ENCODE data around the gene NEURL1B. TPM values are rescaled to one million over a fixed set of nuclear protein-coding genes. Genes with fewer than 3 reads are reported as not detected.

The NEURL1B gene
- total and polyA plus RNA-seq, 4 donors = 1.5 to 10.0 (median 5.5) TPM

DNA sequence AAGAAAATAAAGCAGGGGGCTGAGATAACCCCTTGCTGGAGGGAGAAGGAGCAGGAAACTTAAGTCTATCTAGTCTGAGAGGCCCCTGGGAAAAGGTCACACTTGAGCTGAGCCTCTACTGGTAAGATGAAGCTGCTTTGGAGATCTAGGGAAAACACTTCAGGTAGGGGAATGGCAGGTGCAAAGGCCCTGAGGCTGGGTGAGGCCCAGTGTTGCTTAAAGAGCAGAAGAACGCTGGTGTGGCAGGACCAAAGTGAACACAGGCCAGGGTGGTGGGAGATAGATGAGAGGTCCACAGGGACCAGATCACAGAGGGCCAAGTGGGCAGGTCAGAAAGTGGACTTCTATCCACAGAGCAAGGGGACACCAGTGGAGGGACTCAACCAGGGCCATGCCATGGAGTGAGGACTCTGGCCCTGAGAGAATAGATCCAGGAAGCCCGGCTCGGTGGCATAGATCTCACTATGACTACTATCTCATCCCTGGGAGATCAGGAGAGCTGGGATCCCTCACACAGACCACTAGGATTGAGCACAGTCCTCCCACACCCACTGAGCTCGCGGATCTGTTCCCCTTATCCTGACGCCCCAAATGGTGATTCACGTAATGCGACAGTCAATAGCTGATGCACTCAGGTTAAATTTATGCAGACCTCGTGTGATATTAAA lies 17.6 kb upstream of the NEURL1B start:
- 92% methylated on average over 9 of the region's 9 CpGs for WGBS

More for the DNA sequence above, 17.6 kb upstream of the NEURL1B start:
- no peak for DNase-seq (ENCODE audit: low spot score)
- H3K4me3 ChIP-seq (ENCODE audit: low read depth in 1 of 3, low read length in 3 of 3) = no peak overlapping the region
- H3K27me3 ChIP-seq (ENCODE audit: control insufficient read depth in 4 of 4, insufficient read depth in 4 of 4, low read length in 3 of 4) = no peaks in the 10 kb centered on the region
- no peaks in the 10 kb centered on the region for H3K9me3 ChIP-seq (ENCODE audit: control insufficient read depth in 4 of 4, low read length in 3 of 4)
- H3K36me3 ChIP-seq (ENCODE audit: control insufficient read depth in 4 of 4, insufficient read depth in 3 of 4, low read depth in 1 of 4, low read length in 3 of 4) = no peaks in the 10 kb centered on the region
- no peak overlapping the region for H3K27ac ChIP-seq (ENCODE audit: low read depth in 1 of 2, low read length in 2 of 2)
- no peak for TF ChIP-seq NR2F2 (IDR thresholded peaks at IDR 0.05)
- TF ChIP-seq, protein P1, sequence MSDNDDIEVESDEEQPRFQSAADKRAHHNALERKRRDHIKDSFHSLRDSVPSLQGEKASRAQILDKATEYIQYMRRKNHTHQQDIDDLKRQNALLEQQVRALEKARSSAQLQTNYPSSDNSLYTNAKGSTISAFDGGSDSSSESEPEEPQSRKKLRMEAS (IDR thresholded peaks at IDR 0.05) = no peak
- no peak for TF ChIP-seq RAD21 (IDR thresholded peaks at IDR 0.05)
- TF ChIP-seq, protein P2, sequence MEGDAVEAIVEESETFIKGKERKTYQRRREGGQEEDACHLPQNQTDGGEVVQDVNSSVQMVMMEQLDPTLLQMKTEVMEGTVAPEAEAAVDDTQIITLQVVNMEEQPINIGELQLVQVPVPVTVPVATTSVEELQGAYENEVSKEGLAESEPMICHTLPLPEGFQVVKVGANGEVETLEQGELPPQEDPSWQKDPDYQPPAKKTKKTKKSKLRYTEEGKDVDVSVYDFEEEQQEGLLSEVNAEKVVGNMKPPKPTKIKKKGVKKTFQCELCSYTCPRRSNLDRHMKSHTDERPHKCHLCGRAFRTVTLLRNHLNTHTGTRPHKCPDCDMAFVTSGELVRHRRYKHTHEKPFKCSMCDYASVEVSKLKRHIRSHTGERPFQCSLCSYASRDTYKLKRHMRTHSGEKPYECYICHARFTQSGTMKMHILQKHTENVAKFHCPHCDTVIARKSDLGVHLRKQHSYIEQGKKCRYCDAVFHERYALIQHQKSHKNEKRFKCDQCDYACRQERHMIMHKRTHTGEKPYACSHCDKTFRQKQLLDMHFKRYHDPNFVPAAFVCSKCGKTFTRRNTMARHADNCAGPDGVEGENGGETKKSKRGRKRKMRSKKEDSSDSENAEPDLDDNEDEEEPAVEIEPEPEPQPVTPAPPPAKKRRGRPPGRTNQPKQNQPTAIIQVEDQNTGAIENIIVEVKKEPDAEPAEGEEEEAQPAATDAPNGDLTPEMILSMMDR (IDR thresholded peaks at IDR 0.05; ENCODE audit: low read depth, low read length, missing input control) = no peak
- TF ChIP-seq, protein P3, sequence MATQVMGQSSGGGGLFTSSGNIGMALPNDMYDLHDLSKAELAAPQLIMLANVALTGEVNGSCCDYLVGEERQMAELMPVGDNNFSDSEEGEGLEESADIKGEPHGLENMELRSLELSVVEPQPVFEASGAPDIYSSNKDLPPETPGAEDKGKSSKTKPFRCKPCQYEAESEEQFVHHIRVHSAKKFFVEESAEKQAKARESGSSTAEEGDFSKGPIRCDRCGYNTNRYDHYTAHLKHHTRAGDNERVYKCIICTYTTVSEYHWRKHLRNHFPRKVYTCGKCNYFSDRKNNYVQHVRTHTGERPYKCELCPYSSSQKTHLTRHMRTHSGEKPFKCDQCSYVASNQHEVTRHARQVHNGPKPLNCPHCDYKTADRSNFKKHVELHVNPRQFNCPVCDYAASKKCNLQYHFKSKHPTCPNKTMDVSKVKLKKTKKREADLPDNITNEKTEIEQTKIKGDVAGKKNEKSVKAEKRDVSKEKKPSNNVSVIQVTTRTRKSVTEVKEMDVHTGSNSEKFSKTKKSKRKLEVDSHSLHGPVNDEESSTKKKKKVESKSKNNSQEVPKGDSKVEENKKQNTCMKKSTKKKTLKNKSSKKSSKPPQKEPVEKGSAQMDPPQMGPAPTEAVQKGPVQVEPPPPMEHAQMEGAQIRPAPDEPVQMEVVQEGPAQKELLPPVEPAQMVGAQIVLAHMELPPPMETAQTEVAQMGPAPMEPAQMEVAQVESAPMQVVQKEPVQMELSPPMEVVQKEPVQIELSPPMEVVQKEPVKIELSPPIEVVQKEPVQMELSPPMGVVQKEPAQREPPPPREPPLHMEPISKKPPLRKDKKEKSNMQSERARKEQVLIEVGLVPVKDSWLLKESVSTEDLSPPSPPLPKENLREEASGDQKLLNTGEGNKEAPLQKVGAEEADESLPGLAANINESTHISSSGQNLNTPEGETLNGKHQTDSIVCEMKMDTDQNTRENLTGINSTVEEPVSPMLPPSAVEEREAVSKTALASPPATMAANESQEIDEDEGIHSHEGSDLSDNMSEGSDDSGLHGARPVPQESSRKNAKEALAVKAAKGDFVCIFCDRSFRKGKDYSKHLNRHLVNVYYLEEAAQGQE (IDR thresholded peaks at IDR 0.05) = no peak
- no peak for TF ChIP-seq FOXA1 (IDR thresholded peaks at IDR 0.05)
- TF ChIP-seq FOXA2 (IDR thresholded peaks at IDR 0.05) = no peak
- no peak for TF ChIP-seq YY1 (IDR thresholded peaks at IDR 0.05)
- TF ChIP-seq, protein P4, sequence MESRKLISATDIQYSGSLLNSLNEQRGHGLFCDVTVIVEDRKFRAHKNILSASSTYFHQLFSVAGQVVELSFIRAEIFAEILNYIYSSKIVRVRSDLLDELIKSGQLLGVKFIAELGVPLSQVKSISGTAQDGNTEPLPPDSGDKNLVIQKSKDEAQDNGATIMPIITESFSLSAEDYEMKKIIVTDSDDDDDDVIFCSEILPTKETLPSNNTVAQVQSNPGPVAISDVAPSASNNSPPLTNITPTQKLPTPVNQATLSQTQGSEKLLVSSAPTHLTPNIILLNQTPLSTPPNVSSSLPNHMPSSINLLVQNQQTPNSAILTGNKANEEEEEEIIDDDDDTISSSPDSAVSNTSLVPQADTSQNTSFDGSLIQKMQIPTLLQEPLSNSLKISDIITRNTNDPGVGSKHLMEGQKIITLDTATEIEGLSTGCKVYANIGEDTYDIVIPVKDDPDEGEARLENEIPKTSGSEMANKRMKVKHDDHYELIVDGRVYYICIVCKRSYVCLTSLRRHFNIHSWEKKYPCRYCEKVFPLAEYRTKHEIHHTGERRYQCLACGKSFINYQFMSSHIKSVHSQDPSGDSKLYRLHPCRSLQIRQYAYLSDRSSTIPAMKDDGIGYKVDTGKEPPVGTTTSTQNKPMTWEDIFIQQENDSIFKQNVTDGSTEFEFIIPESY (IDR thresholded peaks at IDR 0.05) = no peak
- TF ChIP-seq EGR1 (IDR thresholded peaks at IDR 0.05; ENCODE audit: low read depth in 2 of 2) = no peak
- TF ChIP-seq HNF4G (IDR thresholded peaks at IDR 0.05) = no peak
- TF ChIP-seq, protein P5, sequence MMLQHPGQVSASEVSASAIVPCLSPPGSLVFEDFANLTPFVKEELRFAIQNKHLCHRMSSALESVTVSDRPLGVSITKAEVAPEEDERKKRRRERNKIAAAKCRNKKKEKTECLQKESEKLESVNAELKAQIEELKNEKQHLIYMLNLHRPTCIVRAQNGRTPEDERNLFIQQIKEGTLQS (IDR thresholded peaks at IDR 0.05) = no peak
- TF ChIP-seq HNF4A (conservative IDR thresholded peaks at IDR 0.05) = no peak
- no peak for TF ChIP-seq JUND (IDR thresholded peaks at IDR 0.05)
- no peak for TF ChIP-seq GABPA (IDR thresholded peaks at IDR 0.05 in 1 of 2, conservative IDR thresholded peaks at IDR 0.05 in 1 of 2)
- TF ChIP-seq TAF1 (conservative IDR thresholded peaks at IDR 0.05) = no peak
- no peak for TF ChIP-seq RXRA (IDR thresholded peaks at IDR 0.05)
- no peak for TF ChIP-seq SP1 (IDR thresholded peaks at IDR 0.05)
- no peak overlapping the region for H3K9ac ChIP-seq (ENCODE audit: low read depth in 1 of 2, low read length in 2 of 2)
- H3K4me1 ChIP-seq (ENCODE audit: control insufficient read depth in 4 of 4, insufficient read depth in 4 of 4, low read length in 3 of 4) = no peaks in the 10 kb centered on the region
